DND-41 (cell line): ENCODE results near the gene PLEKHJ1.

Experiments
- ATAC-seq: fragments of 200-7000 bp; cut with Tn5 transposase; 3 replicates; pipeline ENCODE4 v1.9.1; 2021; ENCODE audit warnings: low read depth; ENCODE audit not compliant: insufficient read depth
- DNase-seq: peaks from one replicate; pipeline ENCODE4 v3.0.0-alpha.2; 2020
- H2AFZ ChIP-seq: 2 replicates; pipeline ENCODE4 v1.6.0; 2012; ENCODE audit warnings: low read depth, low read length
- H3K27ac ChIP-seq: 2 replicates; pipeline ENCODE4 v1.5.1; 2012; ENCODE audit warnings: low read length, inconsistent platforms
- H3K27me3 ChIP-seq: fragments of 200-600 bp; sonication (generic); 2 replicates; pipeline ENCODE4 v1.6.0; 2012; ENCODE audit warnings: low read length, mild to moderate bottlenecking, inconsistent platforms; ENCODE audit not compliant: insufficient read depth, poor library complexity
- H3K36me3 ChIP-seq: 2 replicates; pipeline ENCODE4 v1.5.1; 2012; ENCODE audit warnings: low read length, inconsistent platforms; ENCODE audit not compliant: insufficient read depth
- H3K4me1 ChIP-seq: 2 replicates; pipeline ENCODE4 v1.5.1; 2012; ENCODE audit warnings: mild to moderate bottlenecking, low read length; ENCODE audit not compliant: insufficient read depth
- H3K4me2 ChIP-seq: 2 replicates; pipeline ENCODE4 v1.6.0; 2012; ENCODE audit warnings: mild to moderate bottlenecking, moderate library complexity, low read length, inconsistent platforms; ENCODE audit not compliant: insufficient read depth
- H3K4me3 ChIP-seq, 2 experiments: fragments of 200-600 bp in 1 of 2; shearing (Covaris generic) in 1 of 2; 2 replicates each; pipeline ENCODE4 v1.5.1; 2012 to 2016; ENCODE audit warnings: inconsistent platforms in 2 of 2, low read length in 2 of 2, mild to moderate bottlenecking in 2 of 2, low read depth in 1 of 2, moderate library complexity in 1 of 2
- H3K79me2 ChIP-seq: 2 replicates; pipeline ENCODE4 v1.6.0; 2012; ENCODE audit warnings: low read length, inconsistent platforms; ENCODE audit not compliant: insufficient read depth
- H3K9ac ChIP-seq: 2 replicates; pipeline ENCODE4 v1.6.0; 2012; ENCODE audit warnings: low read depth, mild to moderate bottlenecking, inconsistent platforms, low read length, moderate library complexity
- H3K9me3 ChIP-seq: 2 replicates; pipeline ENCODE4 v1.5.1; 2012; ENCODE audit warnings: low read length, moderate library complexity, mild to moderate bottlenecking, inconsistent platforms; ENCODE audit not compliant: insufficient read depth, severe bottlenecking
- H4K20me1 ChIP-seq: 2 replicates; pipeline ENCODE4 v1.6.0; 2012; ENCODE audit warnings: low read length; ENCODE audit not compliant: insufficient read depth
- CTCF ChIP-seq: IDR thresholded peaks from 2 replicates; pipeline ENCODE4 v1.5.1; 2012; ENCODE audit warnings: borderline replicate concordance, low read length, moderate library complexity, mild to moderate bottlenecking; ENCODE audit not compliant: poor library complexity, severe bottlenecking; ENCODE audit errors: extremely low read depth
- EZH2 ChIP-seq: IDR thresholded peaks from 3 replicates; pipeline ENCODE4 v1.6.1; 2012; ENCODE audit warnings: borderline replicate concordance, low read depth, mild to moderate bottlenecking, moderate library complexity, low read length, inconsistent platforms; ENCODE audit not compliant: severe bottlenecking

PLEKHJ1 gene

GRCh38 chr19:2270423-2271233 lies 34.5 kb upstream of the PLEKHJ1 start:
- peak; percentile 16; the same call in 2 of the 3 replicates for ATAC-seq
- Histone ChIP-seq H3K79me2 (peaks cover 71% of the 10 kb centered on the region), H3K4me3 (peak overlapping the region; percentile 100), H3K4me2 (peak overlapping the region; percentile 84), H2AFZ (no peak overlapping the region), H3K27ac (peak overlapping the region; percentile 99), H3K36me3 (peaks cover 51% of the 10 kb centered on the region), H4K20me1 (peaks cover 57% of the 10 kb centered on the region), H3K4me1 (peaks cover 44% of the 10 kb centered on the region), H3K9ac (peak overlapping the region; percentile 100), H3K27me3 (no peaks in the 10 kb centered on the region), H3K9me3 (no peaks in the 10 kb centered on the region)
- TF ChIP-seq EZH2 (no peak), CTCF (no peak)
- peak; percentile 78 for DNase-seq

GRCh38 chr19:2270157-2270422 lies 34.0 kb upstream of the PLEKHJ1 start:
- Histone ChIP-seq H3K27ac (peak overlapping the region; percentile 99), H3K4me3 (peak overlapping the region; percentile 100), H3K9me3 (no peaks in the 10 kb centered on the region), H3K4me2 (peak overlapping the region; percentile 84), H3K79me2 (peaks cover 66% of the 10 kb centered on the region), H4K20me1 (peaks cover 52% of the 10 kb centered on the region), H3K27me3 (no peaks in the 10 kb centered on the region), H3K36me3 (peaks cover 47% of the 10 kb centered on the region), H3K9ac (peak overlapping the region; percentile 100), H2AFZ (no peak overlapping the region), H3K4me1 (peaks cover 44% of the 10 kb centered on the region)
- no peak for TF ChIP-seq CTCF
- no peak for TF ChIP-seq EZH2
- ATAC-seq (no peak), DNase-seq (peak; percentile 56)

- Histone ChIP-seq H3K36me3 (peaks cover 44% of the 10 kb centered on the region), H3K27me3 (no peaks in the 10 kb centered on the region), H3K9me3 (no peaks in the 10 kb centered on the region), H2AFZ (peak overlapping the region; percentile 83; the same call in 1 of the 2 replicates), H3K4me2 (peak overlapping the region; percentile 84), H3K27ac (peak overlapping the region; percentile 99), H3K9ac (peak overlapping the region; percentile 100), H3K79me2 (peaks cover 62% of the 10 kb centered on the region), H3K4me1 (peaks cover 44% of the 10 kb centered on the region), H4K20me1 (peaks cover 49% of the 10 kb centered on the region), H3K4me3 (peak overlapping the region; percentile 100)
- ATAC-seq (peak; percentile 70), DNase-seq (peak; percentile 99)
- TF ChIP-seq EZH2 (no peak), CTCF (no peak)
These were observed 33.4 kb upstream of the PLEKHJ1 start for GRCh38 chr19:2269244-2270156.
